Ovary (tissue), 9 donors: ENCODE data around the gene CDH18. TPM values are rescaled to one million over a fixed set of nuclear protein-coding genes. Genes with fewer than 3 reads are reported as not detected.
"Not testable (repeated sequence)": the region's sequence is repeated elsewhere in the genome, so short reads cannot be mapped to it uniquely, and the experiment has no call there.

Source experiments
- DNase-seq, 5 donors: peaks; one replicate each; pipeline ENCODE4 v3.0.0-alpha.2; 2019 to 2020
- H3K27ac ChIP-seq, 2 donors: fragments of 200-600 bp; one replicate each; pipeline versions ENCODE4 v1.5.1 to v1.8.0; 2019 to 2022
- H3K27me3 ChIP-seq: fragments of 200-600 bp; one replicate; pipeline ENCODE4 v1.8.0; 2022
- H3K36me3 ChIP-seq: fragments of 200-600 bp; sonication (generic); one replicate; pipeline ENCODE4 v1.5.1; 2019
- H3K4me1 ChIP-seq: one replicate; pipeline ENCODE4 v1.8.1; 2013; ENCODE audit warnings: mild to moderate bottlenecking, moderate library complexity; ENCODE audit not compliant: insufficient read depth
- H3K4me3 ChIP-seq: fragments of 200-600 bp; sonication (generic); one replicate; pipeline ENCODE4 v1.5.1; 2017
- H3K9me3 ChIP-seq, 2 donors: fragments of 200-600 bp in 1 of 2; sonication (generic) in 1 of 2; one replicate each; pipeline versions ENCODE4 v1.5.1 to v1.8.1; 2013 to 2019; ENCODE audit warnings: mild to moderate bottlenecking in 1 of 2, moderate library complexity in 1 of 2
- EP300 ChIP-seq: sonication (generic); formaldehyde crosslinking; IDR thresholded peaks from one replicate; pipeline ENCODE4 v1.6.1; 2017; ENCODE audit warnings: antibody characterized with exemption
- POLR2A ChIP-seq: fragments of 450-650 bp; IDR thresholded peaks from one replicate; pipeline ENCODE4 v1.6.1; 2017; ENCODE audit warnings: antibody characterized with exemption, mild to moderate bottlenecking, moderate library complexity
- WGBS, 3 donors: extraction: QIAGEN DNeasy Blood & Tissue Kit in 1 of 3; methylation state at CpG; one replicate each; pipeline versions ENCODE4 v1.1.5 to v1.1.7; 2013 to 2017; 5-methylcytosine and 5-hydroxymethylcytosine counted together
- intact Hi-C, 4 donors: fragments of 100-400 bp; cut with DNase I; formaldehyde crosslinking; loops; one replicate each; pipeline versions ENCODE4 v1.11.0 to v1.15.1; 2022 to 2023
- polyA plus RNA-seq, 2 donors: library from polyadenylated mRNA; stranded (reverse); fragments of 200-250 nt in 1 of 2; fragments of 350-450 nt in 1 of 2; fragmentation: Illumina TruSeq in 1 of 2; extraction: RNeasy Lipid Tissue Mini Kit (QIAGEN cat#74804) in 1 of 2; gene quantifications; one replicate each; pipeline ENCODE4 v1.2.3, GENCODE V29; 2013 to 2014
- total RNA-seq, 7 donors: library from RNA; depleted of rRNA in 2 of 7; stranded (reverse); fragments of >200 nt in 2 of 7; fragmentation: NEBNext Ultra II Directional in 3 of 7; extraction: Animal tissue kit (Norgen Biotek cat#: 25700) in 3 of 7; gene quantifications; one replicate each; pipeline versions ENCODE4 v1.1.0 to v1.2.4, GENCODE V29; 2016 to 2023
- TF ChIP-seq, protein P1 (sequence below), 3 donors: fragments of 450-650 bp in 2 of 3; fragments of 200-600 bp in 1 of 3; IDR thresholded peaks; one replicate each; pipeline versions ENCODE4 v1.5.1 to v1.8.0; 2016 to 2022; ENCODE audit warnings: antibody characterized with exemption in 3 of 3, mild to moderate bottlenecking in 1 of 3
- donor health status: DM: no; HTN: no; CAD: no; lungs with moderate emphysema.
- donor health status: DM: no; HTN: no; CAD: no.
- donor health status: Bipolar disorder and iron deficiency.
- donor health status: DM: yes; HTN: yes; CAD: no.
- donor health status: DM: no; HTN: no; CAD: no.
- donor health status: DM: yes; HTN: yes; CAD: no.

CDH18 gene
- total and polyA plus RNA-seq, 9 donors, result 0.06 to 0.27 TPM; not detected in 7

DNA sequence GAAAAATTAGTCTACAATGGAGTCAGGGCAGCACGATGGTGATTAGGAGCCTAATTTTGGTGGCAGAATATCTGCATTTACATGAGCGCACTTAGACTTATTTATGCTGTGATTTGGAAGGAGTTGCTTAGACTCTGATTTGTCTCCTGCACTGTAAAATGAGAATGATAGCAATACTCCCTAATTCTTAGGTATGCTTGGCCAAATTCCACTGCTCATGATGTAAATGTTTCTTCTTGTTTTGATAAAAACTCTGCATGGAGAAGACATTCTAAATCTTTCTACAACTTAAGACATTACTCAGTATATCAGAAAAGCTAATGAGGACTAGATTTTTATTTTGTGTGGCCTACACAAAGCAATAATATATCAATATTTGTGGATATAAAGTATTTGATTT, 205.4 kb downstream of the CDH18 start:
- no peak overlapping the region for H3K27ac ChIP-seq
- H3K27me3 ChIP-seq, result no peaks in the 10 kb centered on the region
- no peaks in the 10 kb centered on the region for H3K4me1 ChIP-seq
- intact Hi-C loops, result no loop called here
- no peaks in the 10 kb centered on the region for H3K9me3 ChIP-seq
- H3K4me3 ChIP-seq, result no peak overlapping the region
- no peak for DNase-seq
- TF ChIP-seq POLR2A, result no peak
- no peak for TF ChIP-seq EP300
- TF ChIP-seq, protein P1, sequence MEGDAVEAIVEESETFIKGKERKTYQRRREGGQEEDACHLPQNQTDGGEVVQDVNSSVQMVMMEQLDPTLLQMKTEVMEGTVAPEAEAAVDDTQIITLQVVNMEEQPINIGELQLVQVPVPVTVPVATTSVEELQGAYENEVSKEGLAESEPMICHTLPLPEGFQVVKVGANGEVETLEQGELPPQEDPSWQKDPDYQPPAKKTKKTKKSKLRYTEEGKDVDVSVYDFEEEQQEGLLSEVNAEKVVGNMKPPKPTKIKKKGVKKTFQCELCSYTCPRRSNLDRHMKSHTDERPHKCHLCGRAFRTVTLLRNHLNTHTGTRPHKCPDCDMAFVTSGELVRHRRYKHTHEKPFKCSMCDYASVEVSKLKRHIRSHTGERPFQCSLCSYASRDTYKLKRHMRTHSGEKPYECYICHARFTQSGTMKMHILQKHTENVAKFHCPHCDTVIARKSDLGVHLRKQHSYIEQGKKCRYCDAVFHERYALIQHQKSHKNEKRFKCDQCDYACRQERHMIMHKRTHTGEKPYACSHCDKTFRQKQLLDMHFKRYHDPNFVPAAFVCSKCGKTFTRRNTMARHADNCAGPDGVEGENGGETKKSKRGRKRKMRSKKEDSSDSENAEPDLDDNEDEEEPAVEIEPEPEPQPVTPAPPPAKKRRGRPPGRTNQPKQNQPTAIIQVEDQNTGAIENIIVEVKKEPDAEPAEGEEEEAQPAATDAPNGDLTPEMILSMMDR (IDR thresholded peaks at IDR 0.05), result no peak
- H3K36me3 ChIP-seq, result no peaks in the 10 kb centered on the region
- 17 to 27% (median 21%) methylated on average over 2 of the region's 2 CpGs for WGBS, 3 donors

DNA sequence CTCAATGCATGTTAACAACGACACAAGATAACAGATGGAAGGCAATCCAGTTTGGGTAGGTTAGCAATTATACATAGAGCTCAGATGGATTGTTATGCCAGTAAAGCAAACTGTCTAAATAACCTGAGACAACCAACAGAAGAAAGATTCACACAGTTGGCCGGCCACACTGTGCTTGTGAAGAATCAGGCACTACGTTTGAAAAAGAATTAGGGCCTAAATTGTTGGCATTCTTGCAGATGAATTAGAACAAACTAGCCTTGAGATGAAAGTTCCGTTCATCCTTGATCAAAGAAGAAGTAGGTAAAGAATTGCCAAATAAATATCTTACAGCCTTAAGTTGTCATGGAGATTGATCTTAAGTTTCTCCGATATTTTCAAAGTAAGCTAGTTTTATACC, 210.6 kb downstream of the CDH18 start:
- no peak overlapping the region for H3K4me3 ChIP-seq
- H3K27me3 ChIP-seq, result no peaks in the 10 kb centered on the region
- TF ChIP-seq, protein P1 (IDR thresholded peaks at IDR 0.05), result no peak
- TF ChIP-seq EP300, result no peak
- no peaks in the 10 kb centered on the region for H3K4me1 ChIP-seq
- no peaks in the 10 kb centered on the region for H3K9me3 ChIP-seq
- intact Hi-C loops, result no loop called here
- 29 to 44% (median 34%) methylated on average over 5 of the region's 5 CpGs for whole genome bisulfite sequencing, 3 donors
- DNase-seq, result no peak
- H3K27ac ChIP-seq, result no peak overlapping the region
- H3K36me3 ChIP-seq, result no peaks in the 10 kb centered on the region

DNA sequence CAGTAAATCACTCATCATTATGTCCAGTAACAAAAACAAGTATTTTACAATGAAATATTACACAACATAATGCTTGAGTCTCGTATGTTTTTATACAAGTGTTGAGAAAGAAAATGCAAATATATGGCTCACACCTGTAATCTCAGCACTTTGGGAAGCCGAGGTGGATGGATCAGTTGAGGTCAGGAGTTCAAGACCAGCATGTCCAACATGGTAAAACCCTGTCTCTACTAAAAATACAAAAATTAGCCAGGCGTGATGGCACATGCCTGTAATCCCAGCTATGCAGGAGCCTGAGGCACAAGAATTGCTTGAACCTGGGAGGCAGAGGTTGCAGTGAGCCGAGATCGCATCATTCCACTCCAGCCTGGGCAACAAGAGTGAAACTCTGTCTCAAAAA, 211.1 kb downstream of the CDH18 start:
- H3K36me3 ChIP-seq, DNase-seq, H3K27ac ChIP-seq, H3K4me3 ChIP-seq, H3K27me3 ChIP-seq, intact Hi-C loops, H3K4me1 ChIP-seq, H3K9me3 ChIP-seq: not testable (repeated sequence)
- 87 to 89% (median 88%) methylated on average over 5 of the region's 5 CpGs for WGBS, 3 donors

DNA sequence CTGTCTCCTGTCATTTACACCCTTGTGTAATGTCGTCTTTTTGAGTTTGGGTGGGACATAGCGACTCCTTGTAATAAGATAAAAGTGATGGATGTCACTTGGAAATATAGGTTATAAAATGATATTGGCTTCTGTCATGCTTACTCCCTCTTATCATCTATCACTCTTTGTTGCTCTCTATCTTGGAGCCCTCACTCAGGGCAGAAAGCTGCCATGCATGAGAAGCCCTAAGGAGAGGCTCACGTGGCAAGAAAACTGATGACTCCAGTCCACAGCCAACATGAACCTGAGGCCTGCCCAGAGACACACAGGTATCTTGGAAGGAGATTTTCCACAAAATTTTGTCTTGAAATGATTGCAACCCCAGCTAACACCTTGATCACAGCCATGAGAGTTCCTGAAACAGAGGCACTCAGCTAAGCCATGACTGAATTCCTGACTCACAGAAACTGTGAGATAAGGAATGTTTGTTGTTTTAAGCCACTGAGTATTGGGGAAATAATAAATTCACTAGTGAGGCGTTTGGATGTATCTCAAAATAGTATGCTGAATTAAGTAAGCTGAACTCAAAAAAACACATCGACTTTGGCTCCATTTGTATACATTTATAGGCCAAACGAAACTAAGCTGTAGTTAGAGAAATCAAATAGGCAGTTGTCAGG, 216.7 kb downstream of the CDH18 start:
- Histone ChIP-seq H3K4me1 (no peaks in the 10 kb centered on the region), H3K9me3 (no peaks in the 10 kb centered on the region), H3K4me3 (no peak overlapping the region), H3K27ac (no peak overlapping the region), H3K27me3 (no peaks in the 10 kb centered on the region), H3K36me3 (no peaks in the 10 kb centered on the region)
- intact Hi-C loops, result no loop called here
- no peak for DNase-seq
- TF ChIP-seq POLR2A, result no peak
- TF ChIP-seq, protein P1 (IDR thresholded peaks at IDR 0.05), result no peak
- TF ChIP-seq EP300, result no peak
- 45% methylated on average over 6 of the region's 6 CpGs for WGBS, 3 donors

DNA sequence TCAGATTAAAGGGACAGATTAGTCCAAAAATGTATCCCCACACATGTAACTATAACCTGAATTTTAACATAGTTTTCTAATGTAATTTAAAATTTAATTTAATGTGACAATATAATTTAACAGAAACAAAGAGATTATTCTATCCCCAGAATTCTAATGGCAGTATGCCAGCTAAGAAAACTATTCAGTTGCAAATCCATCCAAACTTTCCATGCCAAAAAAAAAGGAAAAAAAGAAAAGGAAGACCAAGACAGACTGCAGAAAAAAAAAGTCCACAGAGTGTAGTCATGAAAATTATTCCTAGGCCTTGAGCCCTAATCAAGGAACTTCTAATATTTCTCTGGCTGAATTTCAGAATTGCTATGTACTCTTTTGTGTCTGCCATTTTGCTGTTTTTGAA, 217.6 kb downstream of the CDH18 start:
- intact Hi-C loops, result no loop called here
- DNase-seq, result no peak
- TF ChIP-seq, protein P1 (IDR thresholded peaks at IDR 0.05), result no peak
- TF ChIP-seq EP300 (no peak), POLR2A (no peak)
- no peaks in the 10 kb centered on the region for H3K9me3 ChIP-seq
- H3K4me3 ChIP-seq, result no peak overlapping the region
- no peaks in the 10 kb centered on the region for H3K27me3 ChIP-seq
- no peaks in the 10 kb centered on the region for H3K4me1 ChIP-seq
- H3K27ac ChIP-seq, result no peak overlapping the region
- no peaks in the 10 kb centered on the region for H3K36me3 ChIP-seq
